H9 (cell line): ENCODE data around the gene RAB9A. TPM values are rescaled to one million over a fixed set of nuclear protein-coding genes. Genes with fewer than 3 reads are reported as not detected.
"Not testable (repeated sequence)": the region's sequence is repeated elsewhere in the genome, so short reads cannot be mapped to it uniquely, and the experiment has no call there.

Experiments used
- DNase-seq: peaks from one replicate; pipeline ENCODE4 v3.0.0-alpha.2; 2017
- H2AFZ ChIP-seq: one replicate; pipeline ENCODE4 v1.6.1; 2013; ENCODE audit warnings: mild to moderate bottlenecking, low read length, control low read depth, moderate library complexity
- H2AK5ac ChIP-seq: 2 replicates; pipeline ENCODE4 v1.6.1; 2013; ENCODE audit warnings: low read length, control low read depth, mixed read lengths; ENCODE audit not compliant: insufficient read length
- H2BK120ac ChIP-seq: one replicate; pipeline ENCODE4 v1.6.1; 2013; ENCODE audit warnings: low read depth, mild to moderate bottlenecking, low read length, control low read depth, inconsistent platforms; ENCODE audit not compliant: poor library complexity, severe bottlenecking
- H2BK12ac ChIP-seq: 2 replicates; pipeline ENCODE4 v1.6.1; 2013; ENCODE audit warnings: low read length, control low read depth, mixed read lengths, low read depth; ENCODE audit not compliant: insufficient read length
- H2BK15ac ChIP-seq: 2 replicates; pipeline ENCODE4 v1.6.1; 2013; ENCODE audit warnings: low read depth, low read length, control low read depth
- H2BK20ac ChIP-seq: one replicate; pipeline ENCODE4 v1.6.1; 2013; ENCODE audit warnings: low read depth, mild to moderate bottlenecking, low read length, control low read depth, inconsistent platforms; ENCODE audit not compliant: poor library complexity, severe bottlenecking
- H2BK5ac ChIP-seq: 2 replicates; pipeline ENCODE4 v1.6.1; 2013; ENCODE audit warnings: low read length, control low read depth, mixed read lengths; ENCODE audit not compliant: insufficient read length
- H3K14ac ChIP-seq: 2 replicates; pipeline ENCODE4 v1.6.1; 2013; ENCODE audit warnings: low read length, control low read depth; ENCODE audit not compliant: insufficient read depth
- H3K18ac ChIP-seq: 2 replicates; pipeline ENCODE4 v1.6.1; 2013; ENCODE audit warnings: low read depth, mild to moderate bottlenecking, mixed read lengths, low read length, control low read depth; ENCODE audit not compliant: insufficient read length
- H3K23ac ChIP-seq: 2 replicates; pipeline ENCODE4 v1.6.1; 2013; ENCODE audit warnings: low read length, control low read depth, mixed read lengths, low read depth; ENCODE audit not compliant: insufficient read length
- H3K23me2 ChIP-seq: 2 replicates; pipeline ENCODE4 v1.6.1; 2013; ENCODE audit warnings: low read depth, mild to moderate bottlenecking, mixed read lengths, low read length, control low read depth; ENCODE audit not compliant: insufficient read length, poor library complexity, severe bottlenecking
- H3K27ac ChIP-seq: 2 replicates; pipeline ENCODE4 v1.5.1; 2013; ENCODE audit warnings: low read length, control low read depth, mixed read lengths, low read depth; ENCODE audit not compliant: insufficient read length
- H3K27me3 ChIP-seq: 2 replicates; pipeline ENCODE4 v1.6.1; 2013; ENCODE audit warnings: low read length, control low read depth, inconsistent platforms; ENCODE audit not compliant: insufficient read depth
- H3K4ac ChIP-seq: 2 replicates; pipeline ENCODE4 v1.6.1; 2013; ENCODE audit warnings: low read depth, mild to moderate bottlenecking, control low read depth, inconsistent platforms, low read length, moderate library complexity
- H3K4me1 ChIP-seq: 2 replicates; pipeline ENCODE4 v1.6.1; 2013; ENCODE audit warnings: low read length, control low read depth, inconsistent platforms; ENCODE audit not compliant: insufficient read depth
- H3K4me2 ChIP-seq: 2 replicates; pipeline ENCODE4 v1.6.1; 2013; ENCODE audit warnings: low read length, control low read depth, mixed read lengths; ENCODE audit not compliant: insufficient read length, insufficient read depth
- H3K56ac ChIP-seq: 2 replicates; pipeline ENCODE4 v1.6.1; 2013; ENCODE audit warnings: low read depth, mild to moderate bottlenecking, mixed read lengths, low read length, control low read depth; ENCODE audit not compliant: insufficient read length
- H3K79me1 ChIP-seq: 2 replicates; pipeline ENCODE4 v1.6.1; 2013; ENCODE audit warnings: low read depth, mild to moderate bottlenecking, moderate library complexity, low read length, control low read depth, inconsistent platforms; ENCODE audit not compliant: insufficient read depth, poor library complexity, severe bottlenecking
- H3K79me2 ChIP-seq: 2 replicates; pipeline ENCODE4 v1.6.1; 2013; ENCODE audit warnings: low read length, control low read depth, inconsistent platforms; ENCODE audit not compliant: insufficient read depth
- H3K9ac ChIP-seq: 2 replicates; pipeline ENCODE4 v1.6.1; 2013; ENCODE audit warnings: low read length, control low read depth, mixed read lengths; ENCODE audit not compliant: insufficient read length; ENCODE audit errors: extremely low read depth
- H3K9me3 ChIP-seq: one replicate; pipeline ENCODE4 v1.6.1; 2013; ENCODE audit warnings: low read depth, low read length, inconsistent platforms; ENCODE audit not compliant: control insufficient read depth
- H3T11ph ChIP-seq: one replicate; pipeline ENCODE4 v1.6.1; 2013; ENCODE audit warnings: mild to moderate bottlenecking, low read length, control low read depth, inconsistent platforms
- H4K20me1 ChIP-seq: one replicate; pipeline ENCODE4 v1.6.1; 2013; ENCODE audit not compliant: control insufficient read depth, insufficient read length, insufficient read depth
- H4K5ac ChIP-seq: 2 replicates; pipeline ENCODE4 v1.6.1; 2013; ENCODE audit warnings: low read depth, mild to moderate bottlenecking, mixed read lengths, low read length, control low read depth; ENCODE audit not compliant: insufficient read length
- H4K8ac ChIP-seq: replicated peaks from 2 replicates; pipeline ENCODE4 v1.6.1; 2013; ENCODE audit warnings: low read length, control low read depth, mixed read lengths, low read depth; ENCODE audit not compliant: insufficient read length
- H4K91ac ChIP-seq: 2 replicates; pipeline ENCODE4 v1.6.1; 2013; ENCODE audit warnings: low read depth, mild to moderate bottlenecking, moderate library complexity, mixed read lengths, low read length, control low read depth; ENCODE audit not compliant: insufficient read length
- H3K27ac Mint-ChIP-seq, 3 experiments: 2 replicates in 2 of 3; 3 replicates in 1 of 3; pipeline ENCODE4 v1.8.0; 2020 to 2021; ENCODE audit warnings: mixed read lengths in 3 of 3, mild to moderate bottlenecking in 1 of 3, moderate library complexity in 1 of 3
- H3K27me3 Mint-ChIP-seq: 2 replicates; pipeline ENCODE4 v1.8.0; 2021; ENCODE audit warnings: low read depth, mild to moderate bottlenecking, moderate library complexity, mixed read lengths
- H3K36me3 Mint-ChIP-seq, 3 experiments: 2 replicates in 2 of 3; 3 replicates in 1 of 3; pipeline ENCODE4 v1.8.0; 2020 to 2021; ENCODE audit warnings: low read depth in 3 of 3, mixed read lengths in 3 of 3; ENCODE audit not compliant: insufficient read depth in 1 of 3
- H3K4me1 Mint-ChIP-seq, 2 experiments: 2 replicates each; pipeline ENCODE4 v1.8.0; 2020; ENCODE audit warnings: mixed read lengths in 2 of 2
- H3K4me3 Mint-ChIP-seq, 2 experiments: 2 replicates in 1 of 2; 3 replicates in 1 of 2; pipeline ENCODE4 v1.8.0; 2020 to 2021; ENCODE audit warnings: mild to moderate bottlenecking in 2 of 2, mixed read lengths in 2 of 2, moderate library complexity in 1 of 2
- H3K9me3 Mint-ChIP-seq, 2 experiments: 2 replicates in 1 of 2; 3 replicates in 1 of 2; pipeline ENCODE4 v1.8.0; 2020; ENCODE audit warnings: mild to moderate bottlenecking in 2 of 2, mixed read lengths in 2 of 2, moderate library complexity in 1 of 2
- CTCF ChIP-seq: fragments of 200-600 bp; sonication (generic); conservative IDR thresholded peaks from 3 replicates; pipeline ENCODE4 v1.8.0; 2021; ENCODE audit warnings: antibody characterized with exemption, mild to moderate bottlenecking
- WGBS: extraction: QIAGEN DNeasy Blood & Tissue Kit; methylation state at CpG from one replicate; pipeline ENCODE4 v1.1.7; 2013; ENCODE audit warnings: missing lambda C conversion rate, low lambda C conversion rate, mixed read lengths; ENCODE audit not compliant: insufficient read length; ENCODE audit errors: extremely low coverage; 5-methylcytosine and 5-hydroxymethylcytosine counted together
- total RNA-seq: library from RNA; stranded (reverse); gene quantifications from 2 replicates; pipeline ENCODE4 v1.2.1, GENCODE V29; 2021

RAB9A gene
- total RNA-seq, 1 experiment from 2014 or later, result 21.3 TPM

DNA sequence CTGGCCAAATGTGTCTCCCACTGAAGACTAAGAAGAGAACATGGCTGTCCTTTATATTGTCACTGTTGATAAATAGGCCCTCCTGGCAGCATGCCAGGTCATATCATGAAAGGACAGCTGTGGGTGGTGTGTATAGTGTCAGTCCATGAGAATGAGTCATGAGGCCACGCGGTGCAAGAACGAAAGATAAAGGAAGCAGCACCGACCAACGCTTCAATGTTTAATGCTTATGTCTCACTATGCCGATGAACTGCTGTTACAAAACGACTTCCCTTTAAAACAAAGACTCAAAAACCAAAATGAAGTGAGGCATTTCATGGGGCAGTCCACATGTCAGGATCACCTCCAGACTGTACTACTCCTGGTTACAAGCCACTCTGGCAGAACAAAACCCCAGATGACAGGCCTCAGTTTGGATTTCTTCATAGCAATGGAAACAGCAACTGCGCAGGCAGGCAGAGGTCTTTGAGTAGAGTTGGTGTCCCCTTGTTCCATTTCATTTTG, 41.2 kb upstream of the RAB9A start:
- no peak overlapping the region for H2BK12ac ChIP-seq
- WGBS, result no CpG with 5 or more reads among the region's 8 CpGs

DNA sequence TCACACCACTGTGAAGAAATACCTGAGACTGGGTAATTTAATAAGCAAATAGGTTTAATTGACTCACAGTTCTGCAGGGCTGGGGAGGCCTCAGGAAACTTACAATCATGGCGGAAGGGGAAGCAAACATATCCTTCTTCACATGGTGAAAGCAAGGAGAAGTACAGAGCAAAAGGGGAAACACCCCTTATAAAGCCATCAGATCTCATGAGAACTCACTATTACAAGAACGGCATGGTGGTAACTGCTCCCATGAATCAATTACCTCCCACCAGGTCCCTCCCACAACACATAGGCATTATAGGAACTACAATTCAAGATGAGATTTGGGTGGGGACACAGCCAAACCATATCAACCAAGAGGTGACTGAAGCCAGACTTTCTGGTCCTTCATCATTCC, 40.6 kb upstream of the RAB9A start:
- no CpG with 5 or more reads among the region's 2 CpGs for WGBS
- not testable (repeated sequence) for H3K56ac ChIP-seq, H3K4ac ChIP-seq, H3K36me3 Mint-ChIP-seq, H3K27me3 Mint-ChIP-seq, H2BK120ac ChIP-seq, H4K91ac ChIP-seq, H4K5ac ChIP-seq, H3K9ac ChIP-seq, H2AFZ ChIP-seq, H2AK5ac ChIP-seq, H2BK15ac ChIP-seq, H2BK5ac ChIP-seq, H2BK20ac ChIP-seq, H4K8ac ChIP-seq, H3K18ac ChIP-seq, H3K79me2 ChIP-seq, DNase-seq, H3K79me1 ChIP-seq, H4K20me1 ChIP-seq, H3K14ac ChIP-seq, H3K27me3 ChIP-seq, H3K27ac ChIP-seq, H3K23me2 ChIP-seq, H3K23ac ChIP-seq, H3K9me3 ChIP-seq, H3K4me1 ChIP-seq, H3K4me2 ChIP-seq, H3K4me1 Mint-ChIP-seq, H3T11ph ChIP-seq, H2BK12ac ChIP-seq, H3K4me3 Mint-ChIP-seq, H3K27ac Mint-ChIP-seq
- peaks cover 45 to 46% of the 10 kb centered on the region in 2 experiments for H3K9me3 Mint-ChIP-seq

More for the DNA sequence above, 41.2 kb upstream of the RAB9A start:
- Histone ChIP-seq H3K9me3 (no peaks in the 10 kb centered on the region), H2BK120ac (no peak overlapping the region), H3K23ac (no peak overlapping the region), H3K4me2 (no peak overlapping the region), H3K9ac (no peak overlapping the region), H2BK15ac (no peak overlapping the region), H3K27me3 (no peaks in the 10 kb centered on the region), H4K20me1 (no peaks in the 10 kb centered on the region), H3K27ac (no peak overlapping the region), H3K56ac (no peak overlapping the region), H4K5ac (no peak overlapping the region), H3K23me2 (no peaks in the 10 kb centered on the region), H3K79me2 (no peaks in the 10 kb centered on the region), H3K18ac (no peak overlapping the region), H3T11ph (no peak overlapping the region), H2BK20ac (no peak overlapping the region), H3K4me1 (no peaks in the 10 kb centered on the region; the same call in 1 of the 2 replicates), H3K4ac (no peak overlapping the region), H2AFZ (no peak overlapping the region), H3K14ac (no peak overlapping the region), H3K79me1 (no peaks in the 10 kb centered on the region), H2BK5ac (no peak overlapping the region), H2AK5ac (no peak overlapping the region), H4K8ac (no peak overlapping the region), H4K91ac (no peak overlapping the region)
- no peak for TF ChIP-seq CTCF
- Mint-ChIP-seq H3K9me3 (peaks cover 44 to 45% of the 10 kb centered on the region in 2 experiments), H3K27ac (no peak overlapping the region; a peak in 1 of 7 replicates), H3K36me3 (no peaks in the 10 kb centered on the region; a peak in 2 of 7 replicates), H3K27me3 (no peaks in the 10 kb centered on the region; the same call in 1 of the 2 replicates), H3K4me1 (peaks cover 6 to 10% of the 10 kb centered on the region in 2 experiments; a peak in 3 of 4 replicates), H3K4me3 (no peak overlapping the region)
- DNase-seq, result no peak
